PFSK-1 (cell line): ENCODE measurements around the gene GABPB2.

Experiments used
- FOXP2 ChIP-seq: optimal IDR thresholded peaks from 2 replicates; pipeline ENCODE3; 2011; ENCODE audit warnings: borderline replicate concordance, control low read depth, inconsistent platforms; ENCODE audit not compliant: insufficient read depth; ENCODE audit errors: extremely low read length, extremely low read depth
- POLR2AphosphoS5 ChIP-seq: IDR thresholded peaks from 2 replicates; pipeline ENCODE4 v1.6.1; 2012; ENCODE audit warnings: low read depth, mild to moderate bottlenecking, control low read depth, low read length, moderate library complexity
- REST ChIP-seq, 2 experiments: IDR thresholded peaks; 2 replicates each; pipeline versions ENCODE4 v1.6.1 to v1.8.0; 2011 to 2012; ENCODE audit warnings: low read depth in 2 of 2, low read length in 2 of 2, control low read depth in 1 of 2, inconsistent platforms in 1 of 2, mild to moderate bottlenecking in 1 of 2, moderate library complexity in 1 of 2; ENCODE audit not compliant: insufficient read depth in 1 of 2
- SIN3A ChIP-seq: IDR thresholded peaks from 2 replicates; pipeline ENCODE4 v1.6.1; 2012; ENCODE audit warnings: mild to moderate bottlenecking, low read length, moderate library complexity, borderline replicate concordance; ENCODE audit not compliant: insufficient read depth
- TAF1 ChIP-seq: IDR thresholded peaks from 2 replicates; pipeline ENCODE4 v1.6.1; 2012; ENCODE audit warnings: low read length, control low read depth, borderline replicate concordance; ENCODE audit not compliant: insufficient read depth

GRCh38 chr1:151165738-151166504 lies 95.4 kb downstream of the GABPB2 start, which contains the start of the genes LYSMD1 and SCNM1:
- TF ChIP-seq POLR2AphosphoS5 (peak; percentile 91), REST (IDR thresholded peaks at IDR 0.05; ENCODE audit: insufficient read depth in 1 of 2, low read depth in 2 of 2, low read length in 2 of 2) (peak; percentile 65 to 81; a peak in 3 of 4 replicates), TAF1 (peak; percentile 79; the same call in 1 of the 2 replicates), SIN3A (peak; percentile 84; the same call in 1 of the 2 replicates), FOXP2 (peak; percentile 83)
